GM19372 (cell line): ENCODE results near the gene CMTM5.
"Not testable (repeated sequence)": the region's sequence is repeated elsewhere in the genome, so short reads cannot be mapped to it uniquely, and the experiment has no call there.

Experiments used
- ATAC-seq: cut with Tn5 transposase; IDR thresholded peaks from one replicate; pipeline ENCODE4 v1.9.1; 2021; ENCODE audit warnings: mild to moderate bottlenecking, low read depth, moderate library complexity; ENCODE audit not compliant: unreplicated experiment

The CMTM5 gene

DNA sequence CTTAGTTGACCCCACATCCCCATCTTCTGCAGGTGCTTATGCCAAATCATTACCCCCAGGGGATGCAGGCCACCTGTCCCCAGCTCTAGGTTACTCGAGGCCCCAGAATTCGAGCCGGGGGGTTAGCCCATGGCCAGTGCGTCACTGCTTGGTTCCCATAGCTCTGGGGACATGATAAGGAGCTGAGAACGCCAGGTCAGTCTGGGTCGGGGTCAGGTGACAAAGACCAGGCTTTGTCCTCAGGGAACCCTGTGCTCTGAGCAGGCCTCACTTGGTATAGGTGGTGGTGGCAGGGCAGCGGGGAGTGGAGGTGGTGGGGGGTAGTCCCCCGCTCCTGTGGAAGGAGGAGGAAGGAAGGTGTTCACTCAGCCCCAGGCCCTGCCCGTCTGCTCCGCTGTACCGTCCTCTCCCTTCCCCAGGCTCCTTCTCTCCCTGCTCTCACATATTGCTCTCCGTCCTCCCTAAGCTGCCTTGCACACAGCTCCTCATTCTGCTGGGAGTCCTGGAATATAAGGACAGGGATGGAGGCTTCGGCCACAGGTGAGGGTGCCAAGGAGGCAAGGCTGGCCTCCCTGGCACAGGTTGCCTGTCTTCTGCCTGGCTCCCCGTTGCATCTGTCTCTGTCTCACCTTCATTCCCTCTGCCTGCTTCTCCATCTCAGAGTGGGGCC is 33.3 kb downstream of the CMTM5 start:
- no peak for ATAC-seq

DNA sequence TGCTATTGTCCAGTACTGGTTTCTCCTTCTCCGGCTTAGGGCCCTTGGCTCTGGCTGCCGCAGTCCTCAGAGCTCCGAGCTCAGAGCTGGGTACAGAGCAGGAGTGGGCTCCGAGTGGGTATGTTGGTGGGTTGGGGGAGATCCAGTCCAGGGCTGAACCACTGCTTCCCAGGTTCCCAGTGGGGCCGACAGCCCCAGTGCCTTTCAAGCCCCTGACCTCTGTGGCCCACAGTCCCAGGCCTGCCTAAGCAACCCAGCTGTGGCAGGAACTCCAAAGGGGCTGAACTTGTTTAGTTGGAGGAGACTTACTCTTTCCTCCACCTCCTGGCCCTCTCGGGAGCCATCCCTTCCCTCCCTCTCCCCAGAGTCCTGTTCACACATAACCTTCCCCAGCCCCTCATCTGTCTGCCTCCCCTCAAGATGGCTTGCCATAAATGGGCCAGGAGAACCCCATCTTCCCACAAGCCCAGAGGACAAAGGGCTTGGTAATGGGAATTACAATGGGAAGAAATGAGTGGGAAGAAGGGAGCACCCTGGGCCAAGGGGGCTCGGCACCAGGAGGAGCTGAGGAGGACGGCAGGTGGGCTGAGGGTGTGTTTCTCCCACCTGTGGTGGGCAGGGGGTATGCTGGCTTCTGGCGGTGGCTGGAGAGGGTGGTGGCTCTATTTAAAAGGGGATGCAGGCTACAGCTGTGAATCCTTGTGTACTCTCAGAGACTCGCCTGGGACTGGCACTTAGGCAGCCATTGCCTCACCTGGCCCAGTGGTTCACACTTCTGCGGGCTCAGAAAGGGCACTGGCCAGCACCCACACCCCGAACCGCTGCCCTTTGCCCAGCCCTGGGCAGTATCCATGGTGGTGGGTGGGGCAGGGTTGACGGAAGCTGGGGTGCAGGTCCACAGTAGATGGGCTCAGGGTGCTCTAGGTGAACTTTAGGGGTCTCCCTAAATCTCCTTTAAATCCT is 35.0 kb downstream of the CMTM5 start:
- no peak for ATAC-seq

DNA sequence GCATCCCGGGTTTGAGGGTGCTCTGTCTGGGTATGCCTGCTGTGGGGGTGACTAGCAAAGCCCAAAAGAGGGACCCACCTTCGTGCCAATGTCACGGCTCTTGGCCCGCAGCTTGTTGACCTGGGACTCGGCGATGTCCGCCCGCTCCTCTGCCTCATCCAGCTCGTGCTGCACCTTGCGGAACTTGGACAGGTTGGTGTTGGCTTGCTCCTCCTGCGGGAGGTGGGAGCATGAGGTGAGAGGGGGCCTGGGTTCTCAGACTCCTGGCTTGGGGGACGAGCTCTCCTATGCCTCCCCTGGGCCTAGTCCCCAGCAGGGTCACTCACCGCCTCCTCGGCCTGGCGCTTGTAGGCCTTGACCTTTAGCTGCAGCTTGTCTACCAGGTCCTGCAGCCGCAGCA is 36.8 kb downstream of the CMTM5 start:
- no peak for ATAC-seq

DNA sequence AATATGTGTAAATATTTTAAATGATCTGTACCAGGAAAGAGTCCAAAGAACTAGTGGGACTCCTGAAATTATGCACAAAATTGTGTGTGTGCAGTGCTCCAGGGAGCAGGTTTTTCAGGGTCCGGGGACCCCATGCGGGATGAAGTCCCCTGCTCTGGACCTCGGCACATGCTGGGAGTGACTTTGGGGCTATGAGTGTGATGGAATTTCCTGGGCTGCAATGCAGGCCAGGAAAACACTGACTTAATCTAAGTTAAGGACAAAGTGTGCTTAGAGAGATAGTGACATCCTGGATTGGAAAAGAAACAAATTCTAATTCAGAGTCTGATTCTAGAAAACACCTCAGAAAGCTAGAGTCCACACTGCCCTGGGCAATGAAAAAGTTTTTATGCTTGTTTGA is 37.4 kb downstream of the CMTM5 start:
- ATAC-seq: no peak

DNA sequence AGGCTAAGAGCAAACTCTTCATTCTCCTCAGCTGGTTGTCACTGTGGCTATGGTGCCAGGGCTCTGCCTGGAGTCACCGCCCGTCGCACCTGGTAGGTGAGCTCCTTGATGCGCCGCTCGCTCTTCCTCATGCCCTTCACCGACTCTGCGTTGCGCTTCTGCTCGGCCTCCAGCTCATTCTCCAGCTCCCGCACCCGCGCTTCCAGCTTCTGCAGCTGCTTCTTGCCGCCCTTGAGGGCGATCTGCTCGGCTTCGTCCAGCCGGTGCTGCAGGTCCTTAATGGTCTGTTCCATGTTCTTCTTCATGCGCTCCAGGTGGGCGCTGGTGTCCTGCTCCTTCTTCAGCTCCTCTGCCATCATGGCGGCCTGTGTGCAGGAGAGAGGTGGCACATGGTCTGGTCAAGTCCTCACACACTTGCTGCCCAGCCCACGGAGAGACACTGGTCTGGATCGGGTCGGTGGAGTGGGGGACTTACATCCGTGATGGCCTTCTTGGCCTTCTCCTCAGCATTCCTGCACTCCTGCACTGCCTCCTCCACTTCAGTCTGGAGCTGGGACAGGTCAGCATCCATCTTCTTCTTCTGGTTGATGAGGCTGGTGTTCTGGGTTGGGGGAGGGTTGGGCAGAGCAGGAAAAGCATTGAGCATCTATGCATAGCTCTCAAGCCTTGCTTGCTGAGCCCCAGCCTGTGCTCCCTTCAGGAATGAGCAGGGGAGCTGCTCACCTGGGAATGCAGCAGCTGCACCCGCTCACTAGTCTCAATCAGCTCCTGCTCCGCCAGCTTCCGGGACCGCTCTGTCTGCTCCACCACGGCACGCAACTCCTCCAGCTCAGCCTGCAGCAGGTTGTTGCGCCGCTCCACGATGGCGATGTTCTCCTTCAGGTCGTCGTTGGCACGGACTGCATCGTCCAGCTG is 38.3 kb downstream of the CMTM5 start:
- ATAC-seq: no peak

DNA sequence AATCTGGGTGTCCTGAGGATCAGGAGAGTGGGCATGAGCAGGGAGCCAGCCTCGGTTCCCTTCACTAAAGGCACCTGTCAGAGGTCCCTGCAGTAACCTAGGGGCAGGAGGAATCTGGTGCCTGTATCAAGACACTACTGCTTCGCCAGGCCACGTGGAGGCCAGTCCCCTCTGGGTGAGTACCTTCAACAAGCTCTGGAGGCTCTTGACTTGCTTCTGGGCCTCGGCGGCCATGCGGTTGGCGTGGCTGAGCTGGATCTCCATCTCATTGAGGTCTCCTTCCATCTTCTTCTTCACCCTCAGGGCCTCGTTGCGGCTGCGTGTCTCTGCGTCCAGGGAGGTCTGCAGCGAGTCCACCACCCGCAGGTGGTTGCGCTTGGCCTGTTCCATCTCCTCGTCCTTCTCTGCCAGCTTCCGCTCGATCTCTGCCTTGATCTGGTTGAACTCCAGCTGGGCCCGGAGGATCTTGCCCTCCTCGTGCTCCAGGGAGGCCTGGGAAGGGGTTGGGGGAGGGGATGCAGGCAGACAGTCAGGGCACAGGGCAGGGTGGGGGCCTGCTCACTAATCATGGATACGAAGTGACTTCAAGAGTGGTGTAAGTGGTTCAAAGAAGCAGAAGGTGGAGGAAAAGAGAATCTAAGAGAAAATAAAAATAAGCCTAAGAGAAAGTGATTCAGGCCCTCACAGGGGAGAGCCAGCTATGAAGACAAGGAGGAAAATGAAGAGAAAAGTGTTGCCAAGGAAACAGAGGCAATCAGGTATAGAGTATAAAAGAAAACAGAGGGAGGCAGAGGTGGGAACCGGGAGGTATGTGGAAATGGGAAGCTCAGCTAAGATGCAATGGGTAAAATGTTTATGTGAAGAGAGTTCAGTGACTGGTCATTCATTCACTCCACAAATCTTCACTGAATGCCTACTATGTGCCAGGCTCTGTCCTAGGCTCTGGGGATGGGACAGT is 39.3 kb downstream of the CMTM5 start:
- no peak for ATAC-seq

DNA sequence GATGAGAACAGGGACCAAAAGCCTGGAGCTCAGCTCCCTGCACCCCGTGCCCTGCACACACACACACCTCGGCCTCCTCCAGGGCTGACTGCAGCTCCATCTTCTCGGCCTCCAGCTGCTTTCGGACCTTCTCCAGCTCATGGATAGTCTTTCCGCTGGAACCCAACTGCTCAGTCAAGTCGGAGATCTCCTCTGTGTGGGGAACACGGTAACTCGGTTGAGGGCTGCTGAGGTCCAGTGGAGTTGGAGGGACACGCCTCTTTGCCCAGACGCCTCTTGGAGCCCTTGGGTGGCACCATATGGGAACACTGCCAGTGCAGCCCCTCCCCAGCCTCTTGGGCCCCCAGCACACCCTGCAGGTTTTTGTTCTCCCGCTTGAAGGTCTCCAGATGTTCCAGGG is 40.0 kb downstream of the CMTM5 start:
- no peak for ATAC-seq

DNA sequence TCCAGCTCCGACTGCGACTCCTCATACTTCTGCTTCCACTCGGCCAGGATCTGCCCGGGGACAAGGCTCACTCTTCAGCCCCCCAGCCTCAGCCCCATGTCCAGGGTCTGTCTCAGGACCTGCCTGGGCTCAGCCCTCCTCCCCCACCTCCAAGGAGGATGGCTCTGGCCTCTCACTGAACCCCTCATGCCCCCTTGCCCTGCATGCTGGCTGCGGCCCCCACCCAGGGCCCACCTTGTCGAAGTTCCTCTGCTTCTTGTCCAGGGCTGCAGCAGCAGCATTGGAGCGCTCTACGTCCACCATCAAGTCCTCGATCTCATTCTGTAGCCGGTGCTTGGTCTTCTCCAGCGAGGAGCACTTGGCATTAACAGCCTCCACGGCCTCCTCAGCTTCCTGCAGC is 40.4 kb downstream of the CMTM5 start:
- not testable (repeated sequence) for ATAC-seq

DNA sequence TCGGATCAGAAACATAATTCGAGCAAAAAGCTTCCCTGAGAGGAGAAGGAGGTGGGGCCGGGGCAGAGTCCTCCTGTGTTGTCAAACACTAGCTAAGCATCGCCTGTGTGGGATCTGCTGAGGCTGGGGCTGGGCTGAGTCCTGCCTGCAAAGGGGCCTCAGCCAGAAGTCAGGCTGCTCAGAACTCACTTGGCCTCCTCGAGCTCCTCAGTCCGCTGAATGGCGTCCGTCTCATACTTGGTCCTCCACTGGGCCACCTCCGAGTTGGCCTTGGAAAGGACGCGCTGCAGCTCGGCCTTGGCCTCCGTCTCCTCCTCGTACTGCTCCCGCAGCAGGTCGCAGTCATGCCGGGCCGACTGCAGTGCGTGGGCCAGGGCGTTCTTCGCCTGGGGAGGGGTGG is 41.2 kb downstream of the CMTM5 start:
- ATAC-seq: no peak

DNA sequence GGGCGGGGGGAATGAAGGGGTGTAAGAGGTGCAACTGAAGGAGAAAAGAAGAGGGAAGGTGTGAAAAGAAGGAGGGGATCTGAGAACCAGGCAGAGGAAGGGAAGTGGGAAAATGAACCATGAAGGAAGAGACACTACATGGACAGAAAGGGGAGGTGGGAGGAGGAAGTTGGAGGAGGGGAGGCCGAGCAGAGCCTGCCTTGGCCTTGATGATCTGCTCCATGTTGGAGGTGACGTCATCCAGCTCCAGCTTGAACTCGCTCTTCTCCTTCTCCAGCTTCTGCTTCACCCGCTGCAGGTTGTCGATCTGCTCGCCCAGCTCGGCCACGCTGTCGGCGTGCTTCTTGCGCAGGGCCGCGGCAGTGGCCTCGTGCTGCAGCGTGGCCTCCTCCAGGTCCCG is 42.8 kb downstream of the CMTM5 start:
- ATAC-seq: not testable (repeated sequence)

DNA sequence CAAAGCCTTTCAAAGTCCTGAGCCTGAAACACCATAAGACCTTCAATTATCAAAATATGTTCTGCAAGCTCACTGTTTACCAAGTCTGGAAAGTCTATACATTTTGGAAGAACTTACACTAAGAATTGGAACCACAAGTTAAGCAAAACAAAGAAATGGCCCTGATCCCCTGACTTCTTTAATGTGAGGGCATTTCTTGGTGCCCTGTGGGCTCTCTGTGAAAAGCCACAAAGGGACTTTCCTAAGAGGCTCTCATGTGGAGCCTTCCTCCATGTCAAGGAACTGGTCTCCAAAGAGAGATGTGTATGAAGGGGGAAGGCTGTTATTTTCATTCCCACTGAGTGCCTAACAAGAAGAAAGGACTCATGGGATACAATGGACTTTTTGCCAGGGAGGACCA is 44.7 kb downstream of the CMTM5 start:
- no peak for ATAC-seq

DNA sequence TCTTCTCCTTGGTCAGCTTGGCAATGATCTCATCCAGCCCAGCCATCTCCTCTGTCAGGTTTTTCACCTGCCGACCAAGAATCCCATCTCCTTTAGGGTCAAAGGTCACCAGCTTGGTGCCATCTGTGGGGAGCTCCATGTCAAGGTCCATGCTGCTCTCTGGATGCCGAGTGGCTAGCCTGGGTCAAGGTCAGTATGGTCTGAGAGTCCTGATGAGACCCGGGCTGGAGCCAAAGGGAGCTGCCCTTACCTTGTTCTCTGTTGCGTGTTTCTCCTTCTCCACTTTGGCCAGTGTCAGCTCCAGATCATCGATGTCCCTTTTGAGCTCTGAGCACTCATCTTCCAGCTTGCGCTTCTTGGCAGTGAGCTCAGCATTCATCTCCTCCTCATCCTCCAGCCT is 46.8 kb downstream of the CMTM5 start:
- ATAC-seq: no peak

DNA sequence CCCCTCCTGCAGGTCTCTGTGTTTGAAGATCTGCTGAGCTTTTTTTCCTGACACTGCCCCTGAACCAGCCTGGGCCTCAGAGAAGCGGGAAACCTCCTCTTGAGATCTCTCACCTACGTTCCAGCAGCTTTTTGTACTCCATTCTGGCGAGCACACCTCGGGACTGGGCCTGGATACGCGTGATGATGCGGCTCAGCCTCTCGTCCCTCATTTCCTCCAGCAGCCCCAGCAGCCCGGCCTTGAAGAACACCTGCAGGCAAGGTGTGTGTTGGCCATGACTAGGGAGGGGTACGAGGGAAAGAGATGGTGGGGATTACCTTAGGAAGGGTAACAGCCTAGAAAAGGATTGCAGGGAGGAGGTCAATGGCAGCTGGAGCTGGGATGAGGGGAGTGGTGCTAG is 48.3 kb downstream of the CMTM5 start:
- no peak for ATAC-seq

DNA sequence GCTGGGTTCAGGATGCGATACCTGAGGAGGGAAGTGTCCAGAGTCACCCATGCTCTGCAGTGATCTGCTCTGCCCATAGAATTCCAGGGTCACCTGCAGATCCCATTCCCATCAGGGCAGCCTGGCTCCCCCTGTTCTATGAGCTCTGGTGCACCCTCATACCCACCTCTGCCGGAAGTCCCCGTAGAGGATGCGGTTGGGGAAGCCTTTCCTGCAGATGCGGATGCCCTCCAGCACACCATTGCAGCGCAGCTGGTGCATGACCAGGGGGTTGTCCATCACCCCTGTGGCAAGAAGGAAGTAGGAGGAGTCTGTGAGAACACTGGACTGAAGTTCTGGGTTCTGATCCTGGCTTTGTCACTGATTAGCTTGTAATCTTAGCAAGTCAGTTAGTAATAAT is 49.0 kb downstream of the CMTM5 start:
- not testable (repeated sequence) for ATAC-seq

DNA sequence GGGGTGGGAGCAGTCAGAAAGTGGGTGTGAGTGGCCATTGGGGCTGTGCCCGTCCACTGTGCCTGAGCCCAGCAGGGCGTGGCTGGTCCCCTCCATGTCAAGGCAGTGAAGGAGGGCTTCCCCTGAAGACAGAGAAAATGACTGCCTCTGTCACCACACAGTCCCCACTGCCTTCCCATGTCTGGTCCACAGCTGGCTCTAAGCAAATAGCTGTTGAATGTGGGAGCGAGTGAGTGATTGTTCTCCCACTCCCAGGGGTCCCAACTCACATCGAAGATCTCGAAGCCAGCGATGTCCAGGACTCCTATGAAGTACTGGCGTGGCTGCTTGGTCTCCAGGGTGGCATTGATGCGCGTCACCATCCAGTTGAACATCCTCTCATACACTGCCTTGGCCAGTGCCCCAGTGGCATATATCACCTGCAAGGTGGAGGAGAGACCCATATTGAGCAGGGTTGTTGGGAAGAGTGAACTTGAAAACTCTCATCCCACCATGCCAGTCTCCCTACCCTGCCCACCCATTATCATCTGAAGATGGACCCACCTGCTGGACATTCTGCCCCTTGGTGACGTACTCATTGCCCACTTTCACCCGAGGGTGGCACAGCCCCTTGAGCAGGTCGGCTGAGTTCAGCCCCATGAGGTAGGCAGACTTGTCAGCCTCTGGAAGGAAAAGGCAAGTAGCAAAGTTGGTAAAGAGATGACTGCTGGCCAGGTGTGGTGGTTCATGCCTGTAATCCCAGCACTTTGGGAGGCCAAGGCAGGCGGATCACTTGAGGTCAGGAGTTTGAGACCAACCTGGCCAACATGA is 52.0 kb downstream of the CMTM5 start:
- no peak for ATAC-seq
